GM21526 (cell line): Measurements from ENCODE around the gene P2RY2.
"Not testable (repeated sequence)": the region's sequence is repeated elsewhere in the genome, so short reads cannot be mapped to it uniquely, and the experiment has no call there.

Experiments
- ATAC-seq: cut with Tn5 transposase; IDR thresholded peaks from one replicate; pipeline ENCODE4 v1.9.1; 2021; ENCODE audit warnings: moderate library complexity; ENCODE audit not compliant: unreplicated experiment, low FRiP score

Gene P2RY2

DNA sequence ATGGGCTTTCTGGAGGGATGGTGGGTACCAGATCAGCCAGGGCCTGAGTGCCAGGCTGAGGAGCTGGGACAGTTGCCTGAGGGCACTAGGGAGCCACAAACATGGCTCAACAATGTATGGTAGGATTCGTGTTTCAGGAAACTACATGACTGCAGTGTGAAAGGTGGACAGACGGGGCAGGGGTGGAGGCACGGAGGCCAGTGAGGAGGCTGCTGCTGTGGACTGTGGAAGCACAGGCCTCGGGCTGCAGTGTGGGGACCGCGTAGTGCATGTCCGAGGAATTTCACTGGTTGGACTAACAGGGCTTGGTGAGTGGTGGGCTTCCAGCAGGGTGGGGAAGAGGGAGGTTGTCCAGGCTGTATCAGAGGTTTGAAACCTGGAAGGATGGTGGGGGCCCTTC is 7.8 kb downstream of the P2RY2 start:
- ATAC-seq: no peak

GRCh38 chr11:73226297-73227006 is 8.4 kb downstream of the P2RY2 start:
- no peak for ATAC-seq

DNA sequence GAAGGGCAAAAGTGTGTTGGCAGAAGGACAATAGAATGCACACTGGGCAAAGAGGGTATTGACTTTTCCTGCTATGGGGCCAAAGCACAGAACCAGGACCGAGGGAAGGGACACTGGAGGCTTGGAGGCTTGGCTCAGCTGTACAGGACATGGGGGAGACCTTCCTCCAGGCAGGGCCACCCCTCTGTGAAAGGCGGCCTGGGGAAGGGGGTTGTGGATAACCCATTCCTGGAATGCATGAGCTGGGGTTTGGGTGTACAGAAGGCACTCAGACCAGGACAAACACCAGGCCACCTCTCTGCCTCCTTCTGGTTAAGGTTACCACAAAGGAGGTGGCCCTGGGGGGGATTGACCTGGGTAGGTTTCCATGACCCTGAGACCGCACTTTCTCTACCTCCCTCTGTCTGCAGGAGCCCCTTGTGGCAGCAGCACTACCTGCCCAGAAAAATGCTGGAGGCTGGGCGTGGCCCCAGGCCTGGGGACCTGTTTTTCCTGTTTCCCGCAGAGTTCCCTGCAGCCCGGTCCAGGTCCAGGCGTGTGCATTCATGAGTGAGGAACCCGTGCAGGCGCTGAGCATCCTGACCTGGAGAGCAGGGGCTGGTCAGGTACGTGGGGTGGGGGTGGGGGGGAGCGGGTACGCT is 9.6 kb downstream of the P2RY2 start:
- ATAC-seq: no peak

DNA sequence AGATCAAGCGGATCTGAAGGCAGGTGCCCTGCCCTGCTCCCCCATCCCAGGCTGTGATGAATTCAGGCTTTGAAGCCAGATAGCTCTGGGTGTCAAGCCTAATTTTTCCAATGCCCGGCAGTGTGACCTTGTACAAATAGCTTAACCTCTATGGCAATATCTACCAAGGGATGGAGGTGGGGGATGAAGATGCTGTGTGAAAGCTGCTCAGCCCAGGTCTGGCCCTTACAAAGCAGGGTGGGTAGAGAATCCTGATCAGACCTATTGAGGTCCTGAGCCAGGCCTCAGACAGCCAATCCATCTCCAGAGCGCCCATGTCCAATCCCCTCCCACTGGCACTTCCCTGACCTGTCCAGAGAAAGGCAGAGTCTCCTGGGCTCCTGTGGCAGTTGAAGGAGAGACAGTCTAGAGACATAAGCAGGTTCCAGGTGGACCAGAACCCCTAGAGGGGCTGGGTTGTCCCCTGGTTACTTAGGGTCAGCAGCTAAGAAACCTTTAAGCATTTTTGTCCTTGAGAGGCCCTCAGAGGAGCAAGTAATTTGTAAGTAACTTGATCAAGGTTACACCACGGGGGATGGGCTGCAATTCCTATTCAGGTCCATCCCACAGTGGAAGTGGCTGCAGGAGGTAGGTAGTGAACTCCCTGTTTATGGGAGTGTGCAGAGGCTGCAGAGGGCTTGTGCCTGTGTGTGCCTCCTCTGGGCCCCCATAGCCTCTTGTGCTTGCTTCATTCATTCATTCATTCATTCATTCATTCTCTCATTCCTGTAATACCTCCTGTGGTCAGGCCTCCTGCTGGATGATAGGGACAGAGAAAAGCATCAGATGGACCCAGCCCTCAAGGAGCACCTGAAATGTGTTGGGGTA is 10.4 kb downstream of the P2RY2 start:
- ATAC-seq: no peak

DNA sequence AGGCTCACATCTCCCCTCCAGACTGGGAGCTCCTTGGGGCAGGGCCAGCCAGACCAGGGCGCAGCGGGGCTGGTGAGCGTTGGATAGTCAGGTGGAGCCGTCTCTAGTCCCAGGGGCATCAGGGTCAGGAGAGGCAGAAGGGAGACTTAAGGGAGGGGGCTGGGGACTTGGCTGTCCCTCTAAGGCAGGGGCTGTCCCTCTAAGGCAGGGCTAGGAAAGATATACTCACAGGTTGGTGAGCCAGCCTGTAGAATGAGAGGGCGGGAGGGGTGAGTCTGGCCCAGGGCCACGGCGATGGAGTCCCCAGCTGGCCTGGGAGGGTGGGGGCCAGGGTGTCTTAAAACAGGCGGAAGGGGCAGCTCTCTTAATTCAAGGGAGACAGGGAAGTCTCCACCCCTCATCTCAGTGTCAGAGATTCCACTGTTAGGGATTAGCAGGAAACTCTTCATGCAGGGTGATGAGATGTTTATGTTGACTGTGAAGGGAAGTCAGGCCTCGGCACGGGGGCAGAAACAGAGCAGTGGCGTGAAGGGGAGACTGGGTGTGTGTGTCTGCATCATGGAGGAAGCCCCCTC is 11.3 kb downstream of the P2RY2 start:
- no peak for ATAC-seq

GRCh38 chr11:73229896-73230875 is 12.1 kb downstream of the P2RY2 start:
- no peak for ATAC-seq

DNA sequence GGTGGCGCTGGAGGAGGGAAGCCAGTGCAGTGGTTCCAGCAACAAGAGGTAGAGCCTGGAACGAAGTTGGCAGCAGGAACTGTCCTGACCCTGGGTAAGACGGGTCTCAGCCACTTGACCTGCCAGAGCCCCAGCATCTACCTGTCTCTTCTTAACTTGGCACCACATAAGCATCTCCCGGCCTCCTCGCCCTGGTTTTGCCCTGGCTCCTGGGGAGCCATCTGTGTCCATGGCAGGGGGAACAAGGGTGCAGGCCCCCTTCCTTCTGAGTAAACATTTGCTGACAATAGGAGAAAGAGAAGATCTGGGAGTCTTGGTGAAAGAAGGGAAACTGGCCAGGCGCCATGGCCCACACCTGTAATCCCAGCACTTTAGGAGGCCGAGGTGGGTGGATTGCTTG is 12.8 kb downstream of the P2RY2 start:
- no peak for ATAC-seq

- not testable (repeated sequence) for ATAC-seq
Measured at GRCh38 chr11:73232487-73232886, 14.4 kb downstream of the P2RY2 start.

- no peak for ATAC-seq
Measured at GRCh38 chr11:73233211-73233610, 15.1 kb downstream of the P2RY2 start.

- no peak for ATAC-seq
Measured at GRCh38 chr11:73233692-73234470, 15.8 kb downstream of the P2RY2 start.

DNA sequence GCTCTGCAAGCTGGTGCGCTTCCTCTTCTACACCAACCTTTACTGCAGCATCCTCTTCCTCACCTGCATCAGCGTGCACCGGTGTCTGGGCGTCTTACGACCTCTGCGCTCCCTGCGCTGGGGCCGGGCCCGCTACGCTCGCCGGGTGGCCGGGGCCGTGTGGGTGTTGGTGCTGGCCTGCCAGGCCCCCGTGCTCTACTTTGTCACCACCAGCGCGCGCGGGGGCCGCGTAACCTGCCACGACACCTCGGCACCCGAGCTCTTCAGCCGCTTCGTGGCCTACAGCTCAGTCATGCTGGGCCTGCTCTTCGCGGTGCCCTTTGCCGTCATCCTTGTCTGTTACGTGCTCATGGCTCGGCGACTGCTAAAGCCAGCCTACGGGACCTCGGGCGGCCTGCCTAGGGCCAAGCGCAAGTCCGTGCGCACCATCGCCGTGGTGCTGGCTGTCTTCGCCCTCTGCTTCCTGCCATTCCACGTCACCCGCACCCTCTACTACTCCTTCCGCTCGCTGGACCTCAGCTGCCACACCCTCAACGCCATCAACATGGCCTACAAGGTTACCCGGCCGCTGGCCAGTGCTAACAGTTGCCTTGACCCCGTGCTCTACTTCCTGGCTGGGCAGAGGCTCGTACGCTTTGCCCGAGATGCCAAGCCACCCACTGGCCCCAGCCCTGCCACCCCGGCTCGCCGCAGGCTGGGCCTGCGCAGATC is 16.5 kb downstream of the P2RY2 start:
- ATAC-seq: no peak

DNA sequence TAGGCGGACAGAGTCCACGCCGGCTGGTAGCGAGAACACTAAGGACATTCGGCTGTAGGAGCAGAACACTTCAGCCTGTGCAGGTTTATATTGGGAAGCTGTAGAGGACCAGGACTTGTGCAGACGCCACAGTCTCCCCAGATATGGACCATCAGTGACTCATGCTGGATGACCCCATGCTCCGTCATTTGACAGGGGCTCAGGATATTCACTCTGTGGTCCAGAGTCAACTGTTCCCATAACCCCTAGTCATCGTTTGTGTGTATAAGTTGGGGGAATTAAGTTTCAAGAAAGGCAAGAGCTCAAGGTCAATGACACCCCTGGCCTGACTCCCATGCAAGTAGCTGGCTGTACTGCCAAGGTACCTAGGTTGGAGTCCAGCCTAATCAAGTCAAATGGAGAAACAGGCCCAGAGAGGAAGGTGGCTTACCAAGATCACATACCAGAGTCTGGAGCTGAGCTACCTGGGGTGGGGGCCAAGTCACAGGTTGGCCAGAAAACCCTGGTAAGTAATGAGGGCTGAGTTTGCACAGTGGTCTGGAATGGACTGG is 17.2 kb downstream of the P2RY2 start:
- ATAC-seq: no peak

DNA sequence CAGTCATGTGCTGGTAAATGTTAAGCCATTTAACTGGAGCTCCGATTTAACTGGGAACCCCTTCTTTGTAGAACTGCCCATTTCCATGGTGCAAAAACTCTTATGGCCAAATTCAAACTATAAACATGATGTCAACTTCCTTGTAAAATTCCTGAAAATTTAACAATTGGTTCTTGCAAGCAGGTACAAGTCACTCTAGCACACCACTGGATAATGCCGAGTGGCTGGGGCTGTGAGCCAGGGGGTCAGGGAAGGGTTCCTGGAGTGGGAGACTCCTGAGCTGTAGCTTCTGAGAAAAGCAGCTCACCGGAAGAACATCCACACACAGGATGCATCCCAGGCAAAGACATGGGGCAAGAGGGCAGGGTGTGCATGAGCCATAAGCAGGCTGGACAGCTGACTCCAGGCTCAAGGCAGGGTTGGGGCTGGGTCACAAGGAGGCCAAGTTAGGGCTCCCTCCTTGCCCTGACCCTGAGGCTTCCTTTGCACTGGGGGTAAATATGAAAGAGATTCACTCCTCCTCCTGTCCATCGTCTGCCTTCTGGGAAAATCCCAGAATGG is 18.2 kb downstream of the P2RY2 start:
- no peak for ATAC-seq

GRCh38 chr11:73236854-73237253 is 18.8 kb downstream of the P2RY2 start:
- ATAC-seq: no peak

DNA sequence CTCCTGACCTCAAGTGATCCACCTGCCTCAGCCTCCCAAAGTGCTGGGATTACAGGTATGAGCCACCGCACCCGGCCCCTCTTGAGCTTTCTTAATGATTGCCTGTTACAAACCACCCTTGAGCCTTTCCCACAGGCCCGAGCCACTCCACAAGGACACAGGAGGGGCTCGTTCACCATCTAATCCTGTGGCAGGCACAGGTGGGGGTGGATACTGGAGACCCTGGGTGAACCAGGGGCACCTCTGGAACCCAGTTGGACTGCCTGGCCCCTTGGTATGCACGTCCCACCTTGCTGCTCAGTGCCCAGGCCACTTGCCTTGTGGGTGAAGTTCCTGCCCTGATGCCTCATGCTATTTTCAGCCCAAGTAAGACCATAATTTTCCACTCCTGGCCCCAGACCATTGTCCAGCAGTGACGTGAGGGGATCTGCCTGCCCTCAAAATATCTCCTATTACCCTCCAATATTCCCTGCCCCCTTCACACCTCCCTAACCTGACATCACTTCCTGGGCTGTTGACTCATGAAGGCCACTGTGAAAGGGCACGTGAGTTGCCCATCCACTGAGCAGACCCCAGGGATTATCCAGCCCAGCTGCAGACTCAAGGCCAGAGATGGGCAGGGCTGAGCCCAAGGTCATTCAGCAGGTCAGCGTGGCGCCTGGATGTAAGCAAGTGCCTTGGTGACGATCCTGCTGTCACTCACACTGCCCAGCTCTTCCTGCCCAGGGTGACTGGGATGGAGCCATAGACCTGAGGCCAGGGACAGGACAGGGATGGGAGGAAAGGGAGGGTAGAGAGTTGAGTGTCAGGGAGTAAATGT is 19.6 kb downstream of the P2RY2 start:
- no peak for ATAC-seq

DNA sequence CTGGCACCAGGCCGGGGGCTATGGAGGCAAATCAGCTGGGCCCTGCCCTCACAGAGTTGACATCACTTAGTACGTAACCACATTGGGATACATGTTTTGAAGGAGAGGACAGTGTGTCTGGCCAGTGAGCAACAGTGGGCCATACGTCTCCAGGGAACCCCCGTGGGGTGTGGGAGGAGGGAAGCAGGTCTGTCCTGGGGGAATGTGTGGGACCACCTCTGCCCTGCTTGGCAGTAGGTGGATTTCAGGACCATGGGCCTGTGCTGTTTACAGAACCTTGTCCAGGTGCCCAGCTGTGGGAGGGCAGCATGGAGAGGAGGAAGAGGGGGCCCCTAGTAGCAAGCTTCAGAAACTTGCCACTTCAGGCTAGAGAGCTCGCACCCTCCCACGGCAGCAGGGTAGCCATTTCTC is 21.0 kb downstream of the P2RY2 start:
- ATAC-seq: no peak

DNA sequence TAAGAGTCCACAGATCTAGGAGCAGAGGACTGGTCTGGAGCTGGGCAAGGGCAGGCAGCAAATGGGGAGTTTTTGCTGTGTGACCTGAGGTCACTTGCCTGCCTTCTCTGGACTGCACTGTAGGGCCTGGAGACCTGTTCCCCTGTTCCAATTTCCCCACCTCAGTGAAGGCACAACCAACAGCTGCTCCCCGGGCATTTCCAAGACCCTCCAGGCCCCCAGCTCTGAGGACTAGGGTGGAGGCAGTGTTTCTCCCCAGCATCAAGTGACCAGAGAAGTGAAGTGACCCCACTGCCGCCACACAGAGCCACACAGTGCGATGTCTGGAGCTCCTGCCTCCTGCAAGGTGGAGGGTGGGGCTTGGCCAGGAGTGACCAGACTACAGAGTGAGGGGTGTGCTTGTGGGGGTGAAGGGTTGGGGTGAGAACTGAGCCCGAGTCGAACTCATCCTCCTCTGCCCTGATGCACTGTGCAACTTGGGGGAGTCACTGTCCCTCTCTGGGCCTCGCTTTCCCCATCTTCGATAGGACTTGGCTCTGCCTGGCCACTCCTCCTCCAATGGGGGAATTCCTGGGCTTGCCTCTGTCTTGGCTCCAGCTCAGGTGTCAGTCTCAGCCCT is 21.6 kb downstream of the P2RY2 start:
- no peak for ATAC-seq
